NCI-H526 (cell line): Measurements from ENCODE around the gene MAGI1.
"Not testable (repeated sequence)": the region's sequence is repeated elsewhere in the genome, so short reads cannot be mapped to it uniquely, and the experiment has no call there.

Experiments used
- DNase-seq, 2 experiments: peaks; one replicate each; lab custom pipeline; 2025; lab: John Stamatoyannopoulos, UW

The MAGI1 gene

DNA sequence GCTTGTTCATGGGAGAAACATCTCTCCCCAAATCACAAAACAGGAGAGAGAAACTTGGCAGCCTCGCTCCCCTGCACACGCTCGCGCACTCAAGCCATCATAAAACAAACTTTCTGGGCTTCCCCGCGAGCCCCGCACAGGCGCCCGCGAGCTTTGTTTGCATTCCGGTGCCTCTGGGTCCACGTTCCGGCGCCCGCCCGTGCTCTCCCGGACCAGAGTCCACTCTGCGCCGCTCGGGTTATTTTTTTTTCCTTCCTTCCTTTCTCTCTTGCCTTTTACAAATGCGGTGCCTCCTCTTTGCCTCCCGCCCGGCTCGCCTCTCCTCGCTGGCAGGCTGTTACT, 363 bp downstream of the MAGI1 start:
- no peak for DNase-seq

DNA sequence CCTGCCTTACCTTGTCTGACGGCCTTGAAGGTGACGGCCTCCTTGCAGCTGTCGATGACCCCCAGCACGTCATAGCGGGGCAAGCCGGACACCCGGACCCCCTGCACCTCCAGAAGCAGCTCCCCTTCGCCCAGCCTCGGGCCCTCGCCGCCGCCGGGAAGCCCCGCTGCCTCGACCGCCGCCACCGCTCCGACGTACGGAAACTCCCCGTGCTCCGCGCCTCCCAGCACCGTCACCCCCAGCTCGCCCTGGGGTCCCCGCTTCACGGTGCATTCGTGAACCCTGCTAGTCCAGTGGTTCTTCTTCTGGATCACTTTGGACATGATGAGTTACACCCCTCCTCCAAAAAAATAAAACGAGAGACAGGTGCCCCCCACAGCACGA, 740 bp downstream of the MAGI1 start:
- DNase-seq = peak in 1 of 2 experiments; percentile 41

DNA sequence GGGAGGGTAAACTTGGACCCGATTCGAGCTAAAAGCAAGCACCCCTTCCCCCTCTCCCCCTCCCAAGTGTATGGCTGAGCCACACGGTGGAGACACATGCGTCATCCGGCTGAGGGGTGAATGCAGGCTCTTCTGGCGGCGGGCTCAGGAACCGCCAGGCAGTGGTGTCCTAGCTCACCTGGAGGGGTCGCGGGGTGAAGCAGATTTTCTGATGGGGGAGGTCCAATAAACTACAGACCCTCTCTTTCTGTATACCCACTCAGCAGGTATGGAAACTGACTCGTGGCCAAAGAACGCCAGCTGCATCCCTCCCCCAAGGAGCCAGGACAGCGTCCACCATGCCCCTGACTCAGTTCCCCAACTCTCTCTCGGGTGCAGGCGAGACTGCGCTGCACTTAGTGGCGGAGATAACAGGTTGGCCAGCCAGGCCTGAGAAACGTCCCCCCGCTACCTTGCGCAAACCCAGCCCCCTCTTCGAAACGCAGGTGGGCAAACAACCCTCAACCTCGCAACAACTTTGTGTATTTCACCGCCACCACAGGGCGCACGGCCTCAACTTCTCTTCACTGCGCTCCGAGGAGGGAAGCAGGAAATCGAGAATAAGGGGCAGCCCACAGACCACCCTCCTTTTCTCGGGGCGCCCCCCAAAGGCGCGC, 1.3 kb downstream of the MAGI1 start:
- peak; percentile 16 to 57 for DNase-seq

GRCh38 chr3:66036586-66037148, 2.1 kb downstream of the MAGI1 start:
- DNase-seq = peak in 1 of 2 experiments; percentile 11

GRCh38 chr3:66035763-66036477, 2.8 kb downstream of the MAGI1 start:
- DNase-seq = no peak

DNA sequence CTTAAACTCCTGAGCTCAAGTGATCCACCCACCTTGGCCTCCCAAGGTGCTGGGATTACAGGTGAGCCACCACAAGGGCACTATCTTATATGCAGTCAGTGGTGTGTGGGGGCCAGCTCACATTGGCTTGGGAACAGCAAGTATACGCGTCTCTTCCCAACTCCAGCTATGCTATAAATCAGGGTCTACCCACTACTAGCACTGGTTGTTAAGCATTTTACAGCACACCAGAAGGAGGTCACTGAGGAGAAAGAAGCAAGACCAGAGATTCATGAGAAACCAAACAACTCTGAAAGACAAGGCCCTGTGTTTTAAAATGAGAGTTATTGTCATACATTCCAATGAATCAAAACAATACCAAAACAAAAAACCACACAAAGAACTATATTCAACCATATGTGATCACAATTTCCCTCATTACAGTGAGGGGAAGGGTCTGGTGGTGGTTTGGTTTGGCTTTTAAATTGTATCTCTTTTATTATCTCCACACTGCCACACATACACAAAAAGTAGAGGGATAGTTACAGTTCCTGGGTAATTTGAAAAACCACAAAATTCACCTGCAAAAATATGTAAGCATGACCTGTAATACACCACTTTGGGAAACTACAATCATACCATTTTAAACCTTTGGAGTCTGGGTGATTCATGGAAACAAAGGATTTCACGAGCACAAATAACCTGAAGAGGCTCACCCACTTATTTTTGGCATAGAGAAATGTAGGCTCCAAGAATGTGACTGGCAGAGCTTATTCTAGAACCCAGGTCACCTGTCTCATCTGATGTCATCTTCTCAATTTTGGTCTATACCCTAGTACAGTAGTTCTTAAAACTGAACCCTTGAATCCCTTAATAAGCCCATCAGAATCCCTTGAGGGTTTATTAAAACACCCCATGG, 5.2 kb downstream of the MAGI1 start:
- no peak for DNase-seq

GRCh38 chr3:66031102-66031698, 7.5 kb downstream of the MAGI1 start:
- DNase-seq = no peak

DNA sequence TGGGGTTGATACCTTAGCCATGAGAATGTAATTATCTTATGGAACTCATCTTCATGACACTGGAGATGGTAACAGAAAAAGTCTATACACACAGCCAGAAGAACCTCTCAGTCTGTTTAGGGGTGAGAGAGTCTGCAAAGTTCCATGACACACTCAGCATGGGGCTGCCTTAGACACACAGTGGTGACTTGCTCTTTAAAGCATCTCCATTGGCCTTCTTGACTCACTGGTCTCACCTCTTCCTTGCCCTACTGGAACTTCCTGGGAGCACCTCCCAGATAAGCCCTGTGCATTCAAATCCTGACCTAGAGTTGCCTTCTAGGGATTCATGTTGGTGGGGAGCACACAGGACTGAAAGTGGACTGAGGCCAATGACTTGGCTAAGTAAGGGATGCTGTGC, 9.3 kb downstream of the MAGI1 start:
- DNase-seq = no peak

- no peak for DNase-seq
Measured at GRCh38 chr3:66029014-66029413, 9.7 kb downstream of the MAGI1 start.

DNA sequence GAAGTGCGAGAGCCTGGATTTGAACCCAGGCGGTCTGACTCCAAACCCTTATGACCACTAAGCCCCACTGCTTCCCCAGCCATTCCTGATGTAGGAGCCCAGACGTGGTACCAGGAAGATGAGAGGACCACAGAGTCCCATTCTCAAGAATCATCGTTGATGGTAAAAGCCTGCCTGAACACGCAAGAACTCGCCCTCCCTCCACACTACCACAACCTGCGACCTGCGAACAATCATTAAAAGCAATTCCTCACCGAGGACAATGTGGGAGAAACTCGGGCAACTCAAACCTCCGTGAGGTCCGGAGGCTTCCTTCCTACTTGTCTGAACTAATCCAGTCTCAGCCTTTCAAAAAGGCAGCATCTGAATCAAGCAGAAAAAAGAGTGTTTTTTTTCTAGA, 10.3 kb downstream of the MAGI1 start:
- no peak for DNase-seq

DNA sequence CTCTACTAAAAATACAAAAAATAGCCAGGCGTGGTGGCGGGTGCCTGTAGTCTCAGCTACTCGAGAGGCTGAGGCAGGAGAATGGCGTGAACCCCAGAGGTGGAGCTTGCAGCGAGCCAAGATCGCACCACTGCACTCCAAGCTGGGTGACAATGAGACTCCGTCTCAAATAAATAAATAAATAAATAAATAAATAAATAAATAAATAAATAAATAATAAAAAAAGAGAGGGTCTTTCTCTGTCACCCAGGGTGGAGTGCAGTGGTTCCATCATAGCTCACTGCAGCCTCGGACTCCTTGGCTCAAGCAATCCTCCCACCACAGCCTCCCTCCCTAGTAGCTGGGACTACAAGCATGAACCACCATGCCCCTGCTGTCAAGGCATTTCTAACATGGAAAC, 11.6 kb downstream of the MAGI1 start:
- not testable (repeated sequence) for DNase-seq

DNA sequence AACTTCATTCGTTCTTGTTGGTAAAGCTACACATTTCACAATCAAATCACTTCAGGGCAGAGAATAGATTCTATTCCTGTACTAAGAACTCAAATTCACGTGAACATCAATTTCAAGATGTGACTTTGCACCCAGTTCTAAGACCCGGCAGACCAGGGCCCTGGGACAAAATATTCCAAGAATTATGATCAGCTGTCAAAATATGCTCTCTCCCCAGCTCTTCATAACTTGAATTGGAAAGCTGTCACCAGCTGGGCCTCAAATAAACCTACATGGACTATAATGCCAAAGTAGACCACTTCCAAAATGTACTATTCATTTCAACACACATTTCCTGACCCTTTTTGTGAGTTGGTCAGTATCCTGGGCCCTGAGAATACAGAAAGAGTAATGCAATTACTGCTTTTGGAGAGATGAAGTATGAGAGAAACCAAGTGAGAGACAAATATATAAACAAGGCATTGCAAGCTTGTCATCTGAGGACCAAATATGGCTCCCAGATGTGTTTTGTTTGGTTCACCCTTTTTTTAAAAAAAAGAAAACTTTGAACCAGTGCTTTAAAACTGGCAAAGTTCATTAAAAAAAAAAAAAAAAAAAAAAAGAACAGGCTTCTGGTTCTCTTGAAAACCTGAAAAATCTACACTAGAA, 14.9 kb downstream of the MAGI1 start:
- DNase-seq = no peak

DNA sequence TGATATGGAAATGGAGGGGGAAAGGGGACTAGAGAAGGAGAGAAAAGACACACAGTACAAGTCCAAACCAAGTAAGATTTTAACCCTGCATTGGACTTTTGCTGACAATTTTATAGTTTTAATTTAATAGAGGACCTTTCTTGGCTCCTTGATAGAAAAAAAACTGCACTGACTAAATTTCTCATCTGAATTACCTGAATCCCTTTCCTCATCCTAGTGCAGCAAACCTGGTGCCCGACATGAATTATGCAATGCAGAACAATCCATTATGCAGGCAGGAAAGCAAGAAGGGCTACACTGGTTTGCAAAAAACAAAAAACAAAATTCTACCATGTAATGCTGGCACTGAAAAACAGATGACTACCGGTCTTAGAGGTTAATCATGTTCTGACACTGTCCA, 15.5 kb downstream of the MAGI1 start:
- no peak for DNase-seq

DNA sequence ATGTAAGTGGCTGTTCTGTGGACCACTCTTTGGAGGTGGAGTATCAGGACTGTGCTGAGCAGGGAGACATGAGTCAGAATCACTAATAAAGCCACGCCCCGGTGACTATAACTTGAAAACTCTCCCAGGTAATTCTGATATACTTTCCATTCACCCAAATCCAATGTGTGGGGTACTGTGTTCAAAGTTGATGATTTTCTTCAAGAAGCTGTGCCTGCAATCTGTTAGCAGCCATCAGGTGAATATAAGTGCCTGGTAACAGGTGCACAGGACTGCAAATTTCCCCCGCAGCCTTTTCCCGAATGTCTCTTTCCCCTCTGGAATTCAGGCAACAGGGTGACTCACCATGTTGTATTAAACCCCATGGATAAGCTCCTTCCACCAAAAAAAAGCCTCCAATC, 17.0 kb downstream of the MAGI1 start:
- DNase-seq = no peak

DNA sequence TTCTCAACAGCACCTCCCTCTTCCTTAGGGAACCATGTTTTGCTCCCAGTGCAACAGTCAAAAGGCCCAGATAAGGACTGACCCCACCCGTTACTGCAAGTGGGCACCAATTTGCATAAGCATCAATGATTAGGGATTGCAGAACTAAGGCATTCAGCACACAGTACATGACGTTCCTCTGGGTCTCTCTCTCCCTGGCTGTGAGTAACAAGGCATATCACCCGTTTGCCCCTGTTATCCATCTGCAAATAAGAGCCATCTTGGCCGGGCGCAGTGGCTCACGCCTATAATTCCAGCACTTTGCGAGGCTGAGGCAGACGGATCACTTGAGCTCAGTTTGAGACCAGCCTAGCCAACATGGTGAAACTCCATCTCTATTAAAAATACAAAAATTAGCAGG, 18.8 kb downstream of the MAGI1 start:
- DNase-seq = peak in 1 of 2 experiments; percentile 9

GRCh38 chr3:66018057-66019033, 20.4 kb downstream of the MAGI1 start:
- no peak for DNase-seq

DNA sequence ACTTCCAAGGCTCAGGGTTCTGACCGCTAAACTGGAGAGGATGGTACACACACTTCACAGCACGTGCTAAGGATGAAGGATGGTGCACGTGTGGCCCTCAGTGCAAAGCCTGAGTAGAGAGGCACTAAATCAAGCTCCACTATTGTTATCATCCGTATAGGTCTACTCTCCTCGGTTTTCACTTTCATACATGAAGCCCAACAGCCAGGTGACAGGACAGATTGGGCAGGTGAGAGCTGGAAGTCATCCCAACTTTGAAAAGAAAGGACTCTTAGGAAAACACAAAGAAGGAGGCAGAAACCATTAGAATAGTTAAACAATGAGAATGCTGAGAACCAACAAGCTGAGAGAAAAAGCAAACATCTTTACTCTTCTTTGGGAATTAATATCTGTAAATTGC, 21.1 kb downstream of the MAGI1 start:
- no peak for DNase-seq

- no peak for DNase-seq
Measured at GRCh38 chr3:66017084-66017483, 21.6 kb downstream of the MAGI1 start.

DNA sequence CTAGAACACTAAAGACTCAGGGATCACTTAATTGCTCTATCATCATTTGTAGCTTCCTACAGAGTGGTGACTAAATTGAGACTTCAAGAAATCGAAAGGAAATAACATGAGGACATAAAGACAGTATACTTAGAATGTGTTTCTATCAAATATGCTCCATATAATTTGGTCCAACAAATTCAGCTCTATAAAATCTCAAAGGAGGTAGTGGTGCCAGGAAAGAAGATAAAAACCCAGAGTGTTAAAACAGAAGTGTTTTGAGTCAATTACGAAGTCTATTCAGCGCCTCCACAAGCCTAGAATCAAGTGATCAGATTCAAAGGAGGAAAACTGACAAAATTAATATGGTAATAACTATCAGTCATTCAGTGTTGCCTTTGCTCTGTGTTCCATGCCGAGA, 22.9 kb downstream of the MAGI1 start:
- DNase-seq = no peak

- no peak for DNase-seq
Measured at GRCh38 chr3:66014651-66015050, 24.1 kb downstream of the MAGI1 start.
